HuH-7.5 (cell line): ENCODE measurements around the gene DENND2D.
"Not testable (repeated sequence)": the region's sequence is repeated elsewhere in the genome, so short reads cannot be mapped to it uniquely, and the experiment has no call there.

ENCODE experiments used
- DNase-seq: peaks from one replicate; pipeline ENCODE4 v3.0.0; 2011; ENCODE audit warnings: low spot score

DENND2D gene

DNA sequence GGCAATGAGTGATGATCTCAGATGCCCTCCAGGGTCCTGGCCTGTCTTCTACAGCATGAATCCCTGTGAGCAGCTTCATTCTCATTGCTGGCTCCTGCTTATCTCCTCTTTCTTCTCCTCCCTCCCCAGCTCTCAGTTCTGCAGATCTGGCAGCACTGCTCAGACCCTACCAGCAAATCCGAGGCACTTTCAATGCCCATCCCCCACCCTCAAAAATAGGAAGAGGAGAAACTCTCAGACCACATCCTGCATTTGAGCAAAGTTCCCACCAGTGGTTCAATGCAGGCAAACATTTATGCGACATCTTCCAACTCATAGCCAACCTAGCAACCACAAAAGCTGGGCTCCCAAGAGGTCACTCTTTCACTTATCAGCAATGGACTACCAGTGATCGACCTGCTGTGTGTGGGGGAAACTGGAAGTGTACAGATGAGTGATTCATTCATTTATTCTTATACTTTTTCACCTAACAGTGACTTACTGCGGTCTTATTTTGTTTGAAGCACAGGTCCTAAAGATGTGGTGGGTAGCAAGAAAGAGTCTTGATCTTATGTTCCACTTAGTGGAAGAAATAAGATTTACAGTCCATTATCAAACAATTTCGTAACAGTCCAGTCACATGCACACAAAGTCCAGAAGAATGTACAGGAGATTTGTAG lies 21.3 kb upstream of the DENND2D start:
- DNase-seq, result no peak

DNA sequence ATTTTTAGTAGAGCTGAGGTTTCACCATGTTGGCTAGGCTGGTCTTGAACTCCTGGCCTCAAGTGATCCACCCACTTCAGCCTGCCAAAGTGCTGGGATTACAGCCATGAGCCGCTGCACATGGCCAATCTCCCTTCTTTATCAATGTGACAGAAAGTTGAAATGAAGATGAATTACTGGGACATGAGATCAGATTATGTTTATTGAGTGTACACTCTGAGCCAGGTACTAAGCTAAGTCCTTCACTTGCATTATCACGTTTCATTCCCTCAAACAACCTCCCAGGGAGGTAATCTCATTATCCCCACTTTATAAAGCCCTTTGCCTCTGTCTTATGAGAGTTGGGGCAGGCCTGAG lies 20.8 kb upstream of the DENND2D start:
- DNase-seq, result no peak

DNA sequence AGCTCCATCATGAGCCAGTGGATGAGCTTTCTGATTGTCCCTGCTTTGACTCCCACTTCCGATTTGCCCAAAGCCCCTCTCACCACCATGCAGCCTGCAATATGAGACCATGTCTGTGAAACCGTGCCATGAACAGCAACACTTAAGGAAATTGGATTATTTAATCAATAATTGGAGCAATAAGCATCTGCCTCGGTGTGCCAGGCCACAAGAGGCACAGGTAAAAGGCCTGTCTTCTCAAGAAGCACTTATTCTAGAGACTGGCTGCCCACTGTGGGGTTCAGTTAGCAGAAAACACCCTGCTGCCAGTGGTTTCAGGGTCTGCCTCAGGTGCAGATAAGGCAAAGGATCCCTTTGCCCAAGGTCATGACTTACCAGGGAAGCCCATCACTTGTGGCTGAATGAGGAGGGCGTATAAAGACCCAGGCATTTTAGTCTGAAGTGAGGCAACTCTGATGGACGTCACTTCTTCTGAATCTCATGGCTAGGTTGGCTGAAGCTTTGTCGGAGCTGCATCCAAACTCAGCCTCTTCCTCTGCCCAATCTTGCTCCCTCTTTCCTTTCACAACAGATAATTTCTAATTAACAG lies 19.9 kb upstream of the DENND2D start:
- no peak for DNase-seq

DNA sequence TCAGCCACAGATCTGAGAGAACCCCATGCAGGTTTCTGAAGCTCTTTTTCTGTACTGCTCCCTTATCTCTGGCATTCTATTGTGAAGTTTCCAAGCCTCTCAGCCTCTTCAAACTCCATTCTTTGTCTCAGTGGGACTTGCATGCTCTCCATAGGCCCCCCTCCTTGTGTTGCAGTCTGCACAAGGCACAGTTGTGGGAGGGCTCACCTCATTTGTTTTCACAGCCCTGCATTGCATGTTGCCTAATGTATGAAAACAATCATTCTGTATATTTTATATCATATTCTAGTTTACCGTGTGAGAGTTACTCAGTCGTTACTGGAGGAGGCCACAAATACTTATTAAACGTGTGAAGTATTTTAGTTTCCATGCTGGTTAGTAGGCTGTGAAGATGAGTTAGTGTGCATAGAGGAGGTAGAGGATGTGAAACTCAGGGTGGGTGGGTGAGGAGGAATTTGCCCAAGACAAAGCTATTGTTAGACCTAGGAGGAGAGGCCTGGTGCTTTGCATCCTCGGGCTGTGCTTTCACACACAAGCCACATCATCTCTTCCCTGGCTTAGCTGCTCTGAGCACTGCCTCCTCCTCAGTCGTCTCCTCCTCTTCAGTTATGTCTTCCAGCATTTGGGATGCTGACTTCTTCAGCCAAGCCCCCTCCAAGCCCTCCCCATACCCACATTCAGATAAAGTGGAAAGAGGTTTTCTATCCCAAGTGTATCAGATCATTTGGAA lies 19.3 kb upstream of the DENND2D start:
- DNase-seq, result no peak

DNA sequence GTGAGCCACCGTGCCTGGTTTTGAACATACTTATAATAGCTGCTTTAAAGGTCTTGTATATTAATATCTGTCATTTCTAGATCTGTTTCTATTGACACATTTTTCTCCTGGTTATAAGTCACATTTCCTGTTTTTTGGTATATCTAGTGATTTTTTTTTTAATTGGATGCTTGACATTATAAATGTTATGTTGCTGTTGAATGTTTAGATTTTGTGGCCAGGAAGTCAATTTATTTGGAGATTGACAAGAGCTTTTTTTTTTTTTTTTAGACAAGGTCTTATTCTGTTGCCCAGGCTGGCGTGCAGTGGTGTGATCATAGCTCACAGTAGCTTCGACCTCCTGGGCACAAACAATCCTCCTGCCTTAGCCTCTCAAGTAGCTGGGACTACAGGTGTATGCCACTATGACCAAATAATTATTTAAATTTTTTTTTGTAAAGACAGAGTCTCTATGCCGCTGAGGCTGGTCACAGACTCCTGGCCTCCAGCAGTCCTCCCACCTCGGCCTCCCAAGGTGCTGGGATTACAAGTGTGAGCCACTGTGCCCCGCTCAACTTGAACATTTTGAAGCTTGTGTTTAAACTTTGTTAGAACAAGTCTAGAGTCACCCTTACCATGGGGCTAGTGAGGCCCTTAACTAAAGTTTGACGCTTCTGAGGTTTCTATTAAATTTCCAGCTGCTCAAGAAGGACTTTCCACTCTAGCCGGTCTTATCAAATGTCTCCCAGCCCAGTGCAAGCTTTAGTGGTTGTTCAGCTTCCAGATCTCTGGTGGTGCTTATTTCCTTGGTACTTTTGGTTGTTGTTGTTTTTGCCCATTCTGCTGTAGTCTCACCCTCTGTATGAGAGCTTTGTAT lies 18.5 kb upstream of the DENND2D start:
- no peak for DNase-seq

DNA sequence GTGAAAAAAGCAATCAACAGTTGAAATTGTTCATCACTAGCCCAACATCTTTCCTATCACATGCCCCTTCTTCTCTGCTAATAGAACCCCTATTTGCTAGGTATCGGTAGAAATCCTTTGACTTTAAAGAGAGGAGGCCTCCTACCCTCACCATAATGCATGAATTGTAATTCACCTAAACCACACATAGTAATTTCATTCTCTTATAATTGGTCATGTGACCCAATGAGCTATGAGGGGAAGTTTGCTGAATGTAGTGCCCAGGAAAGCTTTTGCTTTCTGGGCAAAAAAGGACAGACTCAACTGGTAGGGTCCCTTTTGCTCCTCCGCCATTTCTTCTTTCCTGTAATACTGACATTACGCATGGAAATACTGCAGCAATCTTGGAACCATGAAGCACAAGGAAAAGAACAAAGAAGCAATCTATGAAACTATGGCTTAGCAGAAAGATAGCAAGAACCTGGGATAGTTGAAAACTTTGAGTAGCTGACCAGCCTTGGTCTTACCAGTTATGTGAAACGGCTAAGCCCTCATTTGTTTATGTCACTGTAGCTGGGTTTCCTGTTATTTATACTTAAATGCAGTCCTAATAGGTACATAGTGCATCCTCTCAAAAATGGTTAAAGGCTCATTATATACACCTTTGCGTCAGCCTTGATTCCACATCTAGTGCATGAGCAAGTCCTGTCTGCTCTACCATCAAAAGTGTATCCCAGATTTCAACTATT lies 16.9 kb upstream of the DENND2D start:
- no peak for DNase-seq

DNA sequence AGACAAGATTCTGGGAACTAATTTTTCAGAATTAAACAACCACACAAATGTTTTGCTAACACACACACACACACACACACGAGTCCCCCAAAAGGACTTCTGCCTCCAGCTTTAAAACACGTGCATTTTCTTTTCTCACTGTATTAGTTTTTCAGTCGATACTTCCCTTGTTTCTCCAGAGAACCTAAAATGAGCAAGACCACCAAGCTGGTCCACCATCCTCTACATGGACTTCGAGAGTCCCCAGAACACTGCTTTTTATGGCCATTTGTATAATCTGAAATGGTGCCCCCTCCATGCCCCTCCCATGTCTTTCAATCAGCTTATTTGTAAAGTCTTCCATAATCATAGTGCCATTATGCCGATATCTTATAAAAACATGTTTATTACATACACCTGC lies 16.3 kb upstream of the DENND2D start:
- DNase-seq, result no peak

DNA sequence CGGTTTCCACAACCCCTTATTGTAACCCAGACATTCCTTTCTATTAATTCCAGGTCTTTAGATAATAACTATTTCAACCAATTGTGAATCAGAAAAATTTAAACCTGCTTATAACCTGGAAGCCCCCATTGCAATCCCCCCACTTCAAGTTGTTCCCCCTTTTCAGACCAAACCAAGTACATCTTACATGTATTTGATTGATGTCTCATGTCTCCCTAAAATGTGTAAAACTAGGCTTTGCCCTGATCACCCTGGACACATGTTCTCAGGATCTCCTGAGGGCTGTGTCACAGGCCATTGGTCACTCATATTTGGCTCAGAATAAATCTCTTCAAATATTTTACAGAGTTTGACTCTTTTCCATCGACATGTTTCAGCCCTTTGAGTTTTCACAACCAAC lies 14.8 kb upstream of the DENND2D start:
- DNase-seq, result not testable (repeated sequence)

DNA sequence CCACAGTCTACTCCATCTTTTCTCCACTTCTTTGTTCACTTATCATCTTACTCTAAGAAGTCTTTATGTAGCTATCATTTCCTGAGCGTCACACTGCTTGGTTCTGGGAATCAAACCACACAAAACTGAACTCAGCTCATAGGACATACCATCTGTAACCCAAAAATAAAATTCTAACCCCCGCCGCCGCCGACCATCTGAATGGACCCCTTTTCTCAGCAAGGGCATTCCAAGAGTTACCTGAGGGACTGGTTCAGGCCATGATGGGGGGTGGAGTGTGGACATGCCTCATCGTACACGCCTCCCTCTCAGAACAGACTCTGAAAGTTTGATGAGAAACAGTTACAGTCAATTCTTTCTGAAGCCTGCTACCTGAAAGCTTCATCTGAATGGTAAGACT lies 14.4 kb upstream of the DENND2D start:
- DNase-seq, result no peak

DNA sequence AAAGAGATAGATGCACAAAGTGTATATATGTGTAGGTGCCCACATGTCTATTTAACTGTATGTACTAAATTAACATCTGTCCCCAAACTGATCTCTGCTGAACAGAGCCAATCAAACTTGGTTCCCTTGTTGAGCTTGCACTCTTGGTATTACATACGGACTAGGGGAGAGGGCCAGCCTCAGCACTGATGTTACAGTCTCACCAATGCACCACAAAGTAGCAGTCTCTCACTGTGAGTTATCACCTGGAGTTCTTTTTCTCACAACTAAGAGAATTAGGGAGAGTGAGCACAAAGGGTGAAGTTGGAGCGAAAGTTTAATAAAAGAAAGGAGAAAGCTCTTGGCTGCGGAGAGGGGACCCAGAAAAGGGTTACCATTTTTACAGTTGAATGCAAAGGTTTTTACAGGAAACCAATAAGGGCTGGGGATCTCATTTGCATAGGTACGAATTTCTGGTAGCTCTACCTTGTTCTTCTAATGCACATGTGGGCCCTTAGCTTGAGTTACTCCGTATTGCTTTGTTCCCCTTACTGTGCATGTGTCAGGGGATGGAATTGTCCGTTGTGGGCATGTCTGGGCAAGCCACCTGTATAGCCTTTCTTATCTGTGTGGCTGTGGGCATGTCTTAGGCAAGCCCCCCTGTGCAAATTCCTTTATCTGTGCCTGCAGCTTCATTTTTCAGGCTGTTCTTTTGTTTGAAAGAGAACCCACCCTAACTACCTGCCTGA lies 13.8 kb upstream of the DENND2D start:
- DNase-seq, result no peak

DNA sequence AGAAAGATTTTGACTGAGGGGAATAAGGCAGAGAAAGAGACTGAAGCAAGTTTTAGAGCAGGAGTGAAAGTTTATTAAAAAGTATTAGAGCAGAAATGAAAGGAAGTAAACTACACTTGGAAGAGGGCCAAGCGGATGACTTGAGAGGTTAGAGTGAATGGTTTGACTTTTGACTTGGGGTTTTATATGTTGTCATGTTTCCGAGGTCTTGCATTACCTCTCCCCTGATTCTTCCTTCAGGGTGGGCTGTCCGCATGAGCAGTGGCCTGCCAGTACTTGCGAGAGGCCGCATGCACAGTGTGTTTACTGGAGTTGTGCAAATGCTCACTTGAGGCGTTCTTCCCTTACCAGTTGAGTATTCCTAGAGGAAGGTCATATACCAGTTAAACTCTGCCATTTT lies 13.0 kb upstream of the DENND2D start:
- DNase-seq, result no peak

DNA sequence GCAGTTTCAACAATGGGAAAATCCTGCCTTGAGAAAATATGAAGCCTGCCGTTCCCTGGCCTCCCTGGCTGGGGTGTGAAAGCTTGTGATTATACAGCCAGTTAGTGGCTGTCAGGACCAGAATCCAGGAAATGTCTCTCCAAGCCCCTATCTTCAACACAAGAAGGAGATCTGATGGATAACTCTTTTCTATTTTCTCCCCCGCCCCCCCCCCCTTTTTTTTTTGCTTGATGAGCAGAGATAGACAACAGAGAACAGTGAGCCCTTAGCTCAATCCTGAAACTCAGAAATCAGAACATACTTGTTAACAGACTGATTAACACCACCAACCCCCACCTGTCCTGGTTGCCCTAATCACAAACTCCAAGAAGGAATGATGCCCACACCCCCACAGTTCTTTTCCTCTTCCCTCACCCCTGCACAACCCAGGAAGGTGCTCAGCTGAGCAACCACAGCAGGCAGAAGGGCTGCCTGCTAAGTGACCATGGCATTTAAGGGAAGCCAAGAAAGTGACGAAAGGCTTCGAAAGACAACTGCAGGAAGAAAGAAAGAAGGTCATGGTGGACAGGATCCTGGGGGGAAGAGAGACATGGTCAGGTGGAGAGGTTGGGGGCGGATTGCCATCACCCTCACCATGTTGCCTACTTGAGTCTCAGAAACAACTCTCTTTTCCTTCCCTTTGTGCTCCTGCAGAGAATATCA lies 12.3 kb upstream of the DENND2D start:
- DNase-seq, result no peak

DNA sequence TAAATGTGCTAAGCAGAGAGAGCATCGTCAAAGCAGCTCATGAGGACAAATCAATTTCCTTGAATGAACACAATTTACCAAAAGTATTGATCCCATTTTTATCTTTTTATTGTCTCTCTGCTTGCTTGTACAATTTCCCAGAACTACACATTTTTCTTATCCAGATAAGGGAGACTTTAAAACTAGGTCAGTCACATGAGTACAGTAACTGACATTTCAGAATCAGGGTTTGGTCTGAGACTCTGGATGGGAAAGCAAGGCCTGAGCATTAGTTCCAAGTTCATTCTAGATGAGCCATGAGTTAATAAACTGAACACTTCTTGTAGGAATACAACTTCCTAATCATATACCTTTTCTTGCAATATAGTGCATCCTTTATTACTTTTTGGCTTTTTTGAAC lies 11.5 kb upstream of the DENND2D start:
- DNase-seq, result no peak

DNA sequence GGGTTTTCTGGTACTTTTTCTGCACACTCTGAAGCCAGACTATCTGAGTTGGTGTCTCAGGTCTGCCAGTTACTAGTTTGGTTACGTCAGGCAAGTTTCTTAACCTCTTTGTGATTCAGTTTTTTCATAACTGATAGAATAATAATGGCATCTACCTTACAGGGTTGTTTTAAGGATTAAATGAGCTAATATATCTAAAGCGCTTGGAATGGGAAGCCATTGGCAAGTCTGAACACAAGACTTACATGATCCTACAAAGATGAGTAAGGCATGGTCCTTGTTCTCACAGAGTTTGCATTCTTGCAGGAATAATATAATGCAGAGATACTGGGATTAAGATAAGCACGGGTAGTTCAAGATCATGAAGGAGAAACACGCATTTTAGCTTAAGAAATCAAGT lies 9.2 kb upstream of the DENND2D start:
- DNase-seq, result no peak

DNA sequence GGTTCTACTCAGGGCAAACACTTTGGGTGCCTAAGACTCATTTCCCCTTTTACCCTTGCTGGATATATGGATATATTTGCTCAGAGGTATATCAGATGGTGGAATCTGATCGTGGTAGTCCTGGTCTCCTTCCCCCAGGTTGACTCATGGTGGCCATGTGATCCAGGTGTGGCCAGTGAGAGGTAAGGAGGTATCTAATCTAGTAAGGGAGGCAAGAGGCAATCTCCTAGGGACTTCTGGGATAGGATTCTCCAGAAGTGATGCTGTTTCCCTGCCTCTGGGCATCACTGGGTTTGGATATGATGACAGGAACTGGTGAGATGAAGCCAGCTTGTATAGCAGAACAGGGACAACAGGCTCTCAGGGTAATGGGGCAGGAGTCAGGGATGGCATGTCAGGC lies 8.5 kb upstream of the DENND2D start:
- DNase-seq, result no peak

DNA sequence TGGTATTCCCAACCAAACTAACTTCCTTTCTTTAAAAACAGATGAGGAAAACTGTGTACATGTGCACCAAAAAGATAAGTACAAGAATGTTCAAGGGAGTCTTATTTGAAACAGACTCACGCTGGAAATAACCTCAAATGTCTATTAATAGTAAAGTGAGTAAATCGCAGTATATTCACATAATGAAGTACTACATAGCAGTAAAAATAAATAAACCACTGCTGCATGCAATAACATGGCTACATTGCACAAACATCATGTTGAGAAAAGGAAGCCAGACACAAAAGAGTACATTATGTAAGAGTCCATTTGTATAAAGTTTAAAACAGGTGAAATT lies 5.2 kb upstream of the DENND2D start:
- no peak for DNase-seq

DNA sequence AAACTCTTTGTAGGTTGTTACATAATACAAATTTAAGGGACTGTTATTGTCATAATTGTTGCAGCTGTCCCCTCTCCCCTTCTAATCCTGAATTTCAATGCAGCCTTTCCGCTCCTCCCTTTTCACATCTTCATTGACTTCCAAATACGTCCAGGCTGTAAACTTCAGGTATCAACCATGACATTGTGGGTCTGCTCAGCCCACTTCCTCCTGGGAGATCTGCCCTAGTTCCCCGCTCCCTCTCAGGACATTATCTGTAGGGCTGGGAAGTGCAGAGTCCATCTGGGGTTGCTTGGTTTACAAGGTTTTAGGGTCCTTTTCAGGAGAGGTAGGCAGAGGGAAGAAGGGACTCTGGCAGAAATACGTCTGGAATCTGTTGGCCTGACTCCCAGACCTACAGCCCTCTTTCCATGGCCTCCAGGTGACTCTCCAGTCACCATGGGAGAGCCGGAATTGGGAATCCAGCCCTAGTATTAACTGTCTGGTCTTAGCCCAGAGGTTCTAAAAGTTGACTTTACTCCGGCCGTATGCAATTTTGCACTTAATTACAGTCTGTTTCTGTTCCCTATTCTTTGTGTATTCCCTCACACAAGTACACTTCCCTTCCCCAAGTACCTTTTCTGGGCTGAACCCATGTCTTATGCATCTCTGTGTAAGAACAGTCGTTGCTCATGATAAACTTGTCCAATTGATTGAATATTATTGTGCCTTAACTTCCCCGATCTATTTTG lies 4.7 kb upstream of the DENND2D start:
- no peak for DNase-seq

DNA sequence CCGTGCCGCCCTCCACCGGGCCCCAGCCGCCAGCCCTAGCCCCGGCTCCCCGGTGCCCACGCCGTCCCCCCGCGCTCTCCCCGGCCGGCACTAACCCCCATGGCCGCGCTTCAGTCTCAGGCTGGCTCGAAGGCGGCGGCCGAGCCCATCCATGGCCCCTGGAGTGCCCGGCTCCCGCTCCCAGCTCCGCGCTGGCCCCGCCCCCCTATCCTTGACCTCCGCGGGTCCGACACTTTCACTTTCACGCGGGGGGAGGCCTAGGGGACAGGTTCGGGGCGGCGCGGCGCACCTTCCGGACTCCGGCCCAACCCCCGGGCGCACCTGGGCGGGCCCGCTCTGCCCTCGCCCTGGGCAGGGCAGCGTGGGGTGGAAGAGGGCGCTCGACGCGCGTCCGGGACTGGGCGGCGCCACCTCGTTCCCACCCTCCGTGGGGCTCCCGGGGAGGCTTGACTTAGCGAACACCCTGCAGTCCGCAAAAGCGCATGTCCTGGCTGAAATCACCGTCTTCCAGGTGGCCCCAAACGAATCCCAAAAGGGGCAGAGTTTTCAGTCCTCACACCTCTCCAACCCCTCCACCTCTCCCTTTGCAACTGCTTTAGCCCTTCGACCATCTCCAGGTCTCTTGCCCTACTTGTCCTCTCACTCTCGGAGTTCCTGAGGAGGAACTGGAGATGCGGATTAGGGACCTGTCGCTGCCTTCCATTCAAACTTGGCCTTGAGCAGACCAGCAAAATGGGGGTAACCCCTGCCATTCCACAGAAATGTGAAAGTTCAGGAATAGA lies 3.9 kb upstream of the DENND2D start:
- no peak for DNase-seq

DNA sequence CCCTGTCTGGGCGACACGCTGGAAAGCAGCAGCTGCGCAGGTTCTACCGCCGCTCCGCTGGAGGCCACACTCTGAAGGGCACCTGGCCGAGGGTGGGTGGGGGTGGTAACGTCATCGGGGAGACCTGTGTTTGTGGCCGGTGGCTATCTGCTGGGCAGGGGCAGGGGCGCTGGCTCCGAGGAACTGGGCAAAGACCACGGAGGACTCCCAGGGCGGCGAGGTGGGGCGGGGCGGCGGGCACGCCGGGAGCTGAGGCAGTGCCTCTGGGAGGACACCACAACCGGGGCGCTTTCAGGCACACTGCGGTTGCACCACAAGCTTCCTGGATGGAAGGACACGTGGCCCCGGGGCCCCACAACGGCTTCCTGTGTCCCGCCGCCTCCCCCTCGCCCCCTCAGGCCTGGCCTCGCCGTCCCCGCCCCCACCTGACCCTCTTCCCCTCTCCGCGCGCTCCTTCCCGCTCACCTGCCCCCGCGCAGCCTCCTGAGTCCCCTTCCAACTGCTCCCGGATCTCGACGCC lies 3.3 kb upstream of the DENND2D start:
- peak; percentile 60 for DNase-seq
